Pancreas (tissue), 10 donors: Measurements from ENCODE around the gene SLC2A6. TPM values are rescaled to one million over a fixed set of nuclear protein-coding genes. Genes with fewer than 3 reads are reported as not detected.
A peak's percentile ranks its signal among the peaks of the same experiment; 100 is the strongest.

Experiments used
- ATAC-seq, 4 donors: fragments of 200-7000 bp; cut with Tn5 transposase; one replicate each; pipeline versions ENCODE4 v1.8.0 to v1.9.1; 2020; ENCODE audit warnings: mild to moderate bottlenecking in 4 of 4, moderate library complexity in 4 of 4
- DNase-seq, 6 donors: peaks; one replicate each; pipeline ENCODE4 v3.0.0-alpha.2; 2020
- FAIRE-seq: peaks from 2 replicates; lab custom pipeline; 2012; peaks lifted over from hg19 to GRCh38; lab: Jason Lieb, UNC
- H3K27ac ChIP-seq, 4 donors: fragments of 200-600 bp; sonication (generic); 1 replicate in 3 of 4; 2 replicates in 1 of 4; pipeline versions ENCODE4 v1.5.0 to v1.8.0; 2020
- H3K27me3 ChIP-seq, 4 donors: fragments of 200-600 bp; one replicate each; pipeline ENCODE4 v1.8.0; 2021
- H3K36me3 ChIP-seq, 3 donors: fragments of 200-600 bp; sonication (generic) in 1 of 3; one replicate each; pipeline versions ENCODE4 v1.5.0 to v1.8.0; 2020 to 2021
- H3K4me1 ChIP-seq, 3 donors: fragments of 200-600 bp; one replicate each; pipeline ENCODE4 v1.8.0; 2021
- H3K4me3 ChIP-seq, 4 donors: fragments of 200-600 bp; sonication (generic) in 2 of 4; one replicate each; pipeline versions ENCODE4 v1.5.0 to v1.8.0; 2020 to 2021
- H3K9me3 ChIP-seq, 4 donors: fragments of 200-600 bp; one replicate each; pipeline ENCODE4 v1.8.0; 2021
- CTCF ChIP-seq, 4 donors: fragments of 200-600 bp; sonication (generic) in 3 of 4; IDR thresholded peaks; one replicate each; pipeline versions ENCODE4 v1.5.0 to v1.8.0; 2021; ENCODE audit warnings: antibody characterized with exemption in 4 of 4
- WGBS, 2 donors: extraction: QIAGEN DNeasy Blood & Tissue Kit; methylation state at CpG; one replicate each; pipeline ENCODE4 v1.1.7; 2013; 5-methylcytosine and 5-hydroxymethylcytosine counted together
- intact Hi-C, 3 donors: fragments of 100-400 bp; cut with DNase I; formaldehyde crosslinking; loops; one replicate each; pipeline versions ENCODE4 v1.11.1 to v1.14.2; 2022
- polyA plus RNA-seq, 2 donors: library from polyadenylated mRNA; stranded (reverse); fragments of 200-250 nt; gene quantifications; one replicate each; pipeline ENCODE4 v1.2.3, GENCODE V29; 2013
- total RNA-seq, 6 donors: library from RNA; stranded (reverse); fragmentation: NEBNext Ultra II Directional in 4 of 6; extraction: Animal tissue kit (Norgen Biotek cat#: 25700) in 4 of 6; gene quantifications; one replicate each; pipeline versions ENCODE4 v1.2.1 to v1.2.4, GENCODE V29; 2021 to 2023
- donor health status: healthy with polysubstance abuse.
- donor health status: DM: no; HTN: no; CAD: no; lungs with moderate emphysema.
- donor health status: DM: no; HTN: no; CAD: no.
- donor health status: control.
- donor health status: control.
- donor health status: Bipolar disorder and iron deficiency.
- donor health status: DM: yes; HTN: yes; CAD: no.
- donor health status: DM: no; HTN: no; CAD: no.
- donor health status: DM: no; HTN: no; CAD: no.
- donor health status: DM: yes; HTN: yes; CAD: no.

The SLC2A6 gene
- total and polyA plus RNA-seq, 8 donors = 1.1 to 6.7 (median 3.9) TPM

GRCh38 chr9:133490865-133491655, 12.2 kb upstream of the SLC2A6 start:
- Histone ChIP-seq H3K27me3 (no peaks in the 10 kb centered on the region), H3K27ac (no peak overlapping the region), H3K9me3 (no peaks in the 10 kb centered on the region), H3K36me3 (no peaks in the 10 kb centered on the region), H3K4me3 (no peak overlapping the region), H3K4me1 (no peaks in the 10 kb centered on the region)
- DNase-seq (peak in 1 of 6 donors; percentile 54), FAIRE-seq (no peak), ATAC-seq (no peak)
- TF ChIP-seq CTCF (IDR thresholded peaks at IDR 0.05) = no peak
- whole genome bisulfite sequencing, 2 donors = 47 to 62% methylated on average over 11 to 12 of the region's 12 CpGs
- intact Hi-C loops = no loop called here

GRCh38 chr9:133490201-133490681, 11.3 kb upstream of the SLC2A6 start:
- Histone ChIP-seq H3K27me3 (no peaks in the 10 kb centered on the region), H3K9me3 (no peaks in the 10 kb centered on the region), H3K4me1 (no peaks in the 10 kb centered on the region), H3K4me3 (no peak overlapping the region), H3K36me3 (no peaks in the 10 kb centered on the region), H3K27ac (no peak overlapping the region)
- WGBS, 2 donors = 48 to 50% methylated on average over 13 of the region's 13 CpGs
- FAIRE-seq (no peak), DNase-seq (peak in 2 of 6 donors; percentile 41 to 44), ATAC-seq (no peak)
- intact Hi-C loops = no loop called here
- no peak for TF ChIP-seq CTCF (IDR thresholded peaks at IDR 0.05)

- 72 to 78% methylated on average over 19 of the region's 19 CpGs for WGBS, 2 donors
- H3K27me3 ChIP-seq = no peaks in the 10 kb centered on the region
- no peak for ATAC-seq
- intact Hi-C loops = loop anchor here in 2 of 3 donors (5.0 to 10.0 kb wide), 4 partner anchors 82 to 305 kb away; no protein-coding TSS in a partner anchor
- DNase-seq = peak in 2 of 6 donors; percentile 22 to 36
- no peaks in the 10 kb centered on the region for H3K36me3 ChIP-seq
- H3K9me3 ChIP-seq = no peaks in the 10 kb centered on the region
- no peak for TF ChIP-seq CTCF (IDR thresholded peaks at IDR 0.05)
- H3K27ac ChIP-seq = no peak overlapping the region
- FAIRE-seq = no peak
- H3K4me3 ChIP-seq = no peak overlapping the region
- H3K4me1 ChIP-seq = no peaks in the 10 kb centered on the region
Observed at GRCh38 chr9:133489253-133490190, 10.6 kb upstream of the SLC2A6 start.

DNA sequence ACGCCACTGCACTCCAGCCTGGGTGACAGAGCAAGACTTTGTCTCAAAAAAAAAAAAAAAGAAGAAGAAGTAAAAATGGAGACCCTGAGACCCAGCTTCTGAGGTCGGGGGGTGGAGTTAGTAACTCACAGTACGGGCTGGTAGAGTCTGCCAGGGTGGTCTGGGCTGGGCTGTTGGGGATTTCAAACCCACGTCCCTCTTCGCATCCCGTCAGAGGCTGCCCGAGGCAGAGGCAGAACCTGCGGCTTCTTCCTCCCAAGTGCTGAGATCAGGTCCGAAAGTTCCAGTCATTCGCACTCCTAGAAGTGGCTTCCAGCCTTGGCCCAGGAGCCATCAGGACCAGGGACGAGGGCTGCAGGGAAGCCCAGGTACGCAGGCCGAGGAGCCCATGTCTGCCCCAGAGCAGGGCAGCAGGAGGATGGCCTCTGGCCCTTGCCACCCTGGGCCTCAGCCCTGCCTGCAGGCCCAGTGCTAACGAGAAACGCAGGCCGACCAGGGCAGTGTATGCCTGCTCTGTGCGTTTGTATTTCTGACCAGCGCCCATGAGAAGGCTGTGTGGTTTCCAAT, 9.9 kb upstream of the SLC2A6 start:
- H3K27me3 ChIP-seq = no peaks in the 10 kb centered on the region
- H3K36me3 ChIP-seq = no peaks in the 10 kb centered on the region
- no peak for ATAC-seq
- WGBS, 2 donors = 78 to 90% methylated on average over 18 of the region's 18 CpGs
- H3K4me1 ChIP-seq = no peaks in the 10 kb centered on the region
- no peak overlapping the region for H3K4me3 ChIP-seq
- DNase-seq = peak in 2 of 6 donors; percentile 44 to 47
- H3K9me3 ChIP-seq = no peaks in the 10 kb centered on the region
- H3K27ac ChIP-seq = no peak overlapping the region
- TF ChIP-seq CTCF (IDR thresholded peaks at IDR 0.05) = no peak
- intact Hi-C loops = loop anchor here in 2 of 3 donors (5.0 to 10.0 kb wide), 4 partner anchors 81 to 304 kb away; no protein-coding TSS in a partner anchor
- FAIRE-seq = no peak
